ENCODE measurements around the gene YKT6. TPM values are rescaled to one million over a fixed set of nuclear protein-coding genes. Genes with fewer than 3 reads are reported as not detected.

The YKT6 gene
- 10 to 100 TPM; 76.3 to 84.9 (median 79.0) TPM for polyA plus RNA-seq (ENCODE audit: insufficient read length in 4 of 4)

GRCh38 chr7:44200699-44201461 lies at the start of gene YKT6:
Gene YKT6, plus strand, starts transcription at chr7:44200978. Its CDS starts 158 bp downstream, at chr7:44201136.
- peak; percentile 83 to 92 (median 91) for DNase-seq (ENCODE audit: low read depth in 4 of 4, low spot score in 3 of 4)

- DNase-seq (ENCODE audit: low read depth in 4 of 4, low spot score in 3 of 4), result no peak
These were observed 48.8 kb upstream of the YKT6 start for GRCh38 chr7:44151956-44152355.

GRCh38 chr7:44152971-44153947 lies 47.5 kb upstream of the YKT6 start:
- DNase-seq (ENCODE audit: low read depth in 4 of 4, low spot score in 3 of 4), result no peak

GRCh38 chr7:44153948-44154335 lies 46.8 kb upstream of the YKT6 start:
- no peak for DNase-seq (ENCODE audit: low read depth in 4 of 4, low spot score in 3 of 4)

GRCh38 chr7:44154703-44155102 lies 46.1 kb upstream of the YKT6 start:
- DNase-seq (ENCODE audit: low read depth in 4 of 4, low spot score in 3 of 4), result no peak

- DNase-seq (ENCODE audit: low read depth in 4 of 4, low spot score in 3 of 4), result no peak
These were observed 45.3 kb upstream of the YKT6 start for GRCh38 chr7:44155191-44156185.

GRCh38 chr7:44156453-44157010 lies 44.2 kb upstream of the YKT6 start:
- DNase-seq (ENCODE audit: low read depth in 4 of 4, low spot score in 3 of 4), result no peak

- no peak for DNase-seq (ENCODE audit: low read depth in 4 of 4, low spot score in 3 of 4)
These were observed 43.4 kb upstream of the YKT6 start for GRCh38 chr7:44157116-44158080.

GRCh38 chr7:44158096-44158872 lies 42.5 kb upstream of the YKT6 start:
- DNase-seq (ENCODE audit: low read depth in 4 of 4, low spot score in 3 of 4), result no peak

- no peak for DNase-seq (ENCODE audit: low read depth in 4 of 4, low spot score in 3 of 4)
These were observed 41.7 kb upstream of the YKT6 start for GRCh38 chr7:44158873-44159631.

- no peak for DNase-seq (ENCODE audit: low read depth in 4 of 4, low spot score in 3 of 4)
These were observed 40.8 kb upstream of the YKT6 start for GRCh38 chr7:44159824-44160630.

- no peak for DNase-seq (ENCODE audit: low read depth in 4 of 4, low spot score in 3 of 4)
These were observed 39.4 kb upstream of the YKT6 start for GRCh38 chr7:44161371-44161770.

GRCh38 chr7:44162179-44162578 lies 38.6 kb upstream of the YKT6 start:
- DNase-seq (ENCODE audit: low read depth in 4 of 4, low spot score in 3 of 4), result no peak

GRCh38 chr7:44162785-44163395 lies 37.9 kb upstream of the YKT6 start:
- DNase-seq (ENCODE audit: low read depth in 4 of 4, low spot score in 3 of 4), result no peak

GRCh38 chr7:44163591-44163990 lies 37.2 kb upstream of the YKT6 start:
- no peak for DNase-seq (ENCODE audit: low read depth in 4 of 4, low spot score in 3 of 4)

- DNase-seq (ENCODE audit: low read depth in 4 of 4, low spot score in 3 of 4), result no peak
These were observed 32.9 kb upstream of the YKT6 start for GRCh38 chr7:44167920-44168319.

Data from right renal pelvis (tissue), 4 donors.